Kasumi-1 (cell line): ENCODE data around the gene LRRC1.

Experiments
- DNase-seq, 2 experiments: peaks; one replicate each; lab custom pipeline; 2025; lab: John Stamatoyannopoulos, UW

Gene LRRC1

DNA sequence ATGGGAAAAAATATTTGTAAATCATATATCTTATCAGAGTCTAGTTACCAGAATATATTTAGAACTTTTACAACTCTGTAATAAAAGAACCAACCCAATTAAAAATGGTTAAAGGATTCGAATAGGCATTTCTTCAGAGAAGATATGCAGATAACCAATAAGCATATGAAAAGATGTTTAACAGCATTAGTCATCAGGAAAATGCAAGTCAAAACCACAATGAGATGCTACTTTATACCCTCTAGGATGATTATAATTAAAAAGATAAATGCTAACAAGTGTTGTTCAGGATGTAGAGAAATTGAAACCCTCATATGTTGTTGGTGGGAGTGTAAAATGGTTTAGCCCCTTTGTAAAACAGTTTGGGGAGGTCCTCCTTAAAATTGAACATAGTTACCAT is 94.1 kb downstream of the LRRC1 start:
- no peak for DNase-seq

- no peak for DNase-seq
Measured at GRCh38 chr6:53889365-53889764, 94.6 kb downstream of the LRRC1 start.

GRCh38 chr6:53892707-53893106 is 97.9 kb downstream of the LRRC1 start:
- DNase-seq, result no peak

GRCh38 chr6:53894091-53894490 is 99.3 kb downstream of the LRRC1 start:
- DNase-seq, result no peak

DNA sequence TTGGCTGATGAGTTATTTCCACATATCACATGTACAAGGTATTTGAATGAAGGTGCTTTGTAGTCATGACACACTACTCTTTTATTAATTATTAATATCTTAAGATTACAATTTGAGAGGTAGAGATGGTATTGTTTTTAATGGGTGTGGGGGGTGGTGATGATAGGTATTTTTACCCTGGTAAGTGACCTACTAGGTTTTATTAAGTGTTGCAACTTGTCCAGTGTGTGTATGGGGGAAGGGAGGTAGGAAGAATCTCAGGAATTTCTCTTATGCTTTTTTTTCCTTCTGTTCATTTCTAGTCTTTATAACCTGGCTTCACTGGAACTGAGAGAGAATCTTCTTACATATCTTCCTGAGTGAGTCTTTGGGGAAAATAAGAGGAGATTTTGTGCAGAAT is 101.4 kb downstream of the LRRC1 start:
- no peak for DNase-seq

- DNase-seq, result no peak
Measured at GRCh38 chr6:53898026-53898795, 103.4 kb downstream of the LRRC1 start.

GRCh38 chr6:53899512-53899911 is 104.7 kb downstream of the LRRC1 start:
- no peak for DNase-seq

GRCh38 chr6:53903357-53903756 is 108.6 kb downstream of the LRRC1 start:
- DNase-seq, result no peak

DNA sequence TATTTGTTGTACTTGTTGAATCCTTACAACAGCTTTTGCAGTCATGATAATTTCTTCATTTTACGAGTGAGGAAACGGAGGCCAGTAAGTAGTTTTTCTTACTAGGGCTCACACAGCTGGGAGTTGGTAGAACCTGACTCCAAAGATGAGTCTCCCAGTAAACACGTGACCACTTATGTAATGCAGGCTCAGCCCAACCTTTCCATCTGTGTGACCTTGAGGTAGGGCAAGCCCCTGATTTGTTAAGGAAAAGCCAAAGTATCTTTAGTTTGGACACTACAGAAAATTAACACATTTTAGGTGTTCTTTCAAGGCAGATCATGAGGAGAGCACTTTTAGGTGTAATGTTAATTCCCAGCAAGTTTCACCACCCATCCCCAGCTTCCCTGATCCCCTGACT is 111.3 kb downstream of the LRRC1 start:
- no peak for DNase-seq

- no peak for DNase-seq
Measured at GRCh38 chr6:53906842-53907241, 112.0 kb downstream of the LRRC1 start.

DNA sequence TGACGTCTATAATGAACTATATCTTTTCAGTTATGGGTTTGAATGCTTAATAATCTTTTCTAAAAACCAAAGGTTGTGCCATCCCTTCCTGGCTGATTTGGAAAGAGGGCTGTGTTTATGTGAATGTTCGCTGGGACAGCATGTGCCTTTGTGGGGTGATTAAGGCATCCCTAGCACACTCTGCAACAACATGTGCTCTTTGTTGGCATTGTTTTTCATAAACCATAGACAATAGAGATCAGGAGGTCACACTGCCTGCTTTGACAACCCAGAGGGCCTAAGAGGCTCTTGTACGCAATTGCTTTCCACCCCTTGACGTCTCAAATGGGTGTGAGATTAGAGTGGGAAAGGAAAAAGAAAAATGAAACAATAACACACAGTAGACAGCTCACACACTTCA is 116.0 kb downstream of the LRRC1 start:
- no peak for DNase-seq

- DNase-seq, result no peak
Measured at GRCh38 chr6:53912661-53913060, 117.9 kb downstream of the LRRC1 start.

GRCh38 chr6:53913286-53913685 is 118.5 kb downstream of the LRRC1 start:
- DNase-seq, result no peak

GRCh38 chr6:53915026-53915691 is 120.4 kb downstream of the LRRC1 start:
- no peak for DNase-seq

GRCh38 chr6:53916804-53917463 is 122.1 kb downstream of the LRRC1 start:
- no peak for DNase-seq

DNA sequence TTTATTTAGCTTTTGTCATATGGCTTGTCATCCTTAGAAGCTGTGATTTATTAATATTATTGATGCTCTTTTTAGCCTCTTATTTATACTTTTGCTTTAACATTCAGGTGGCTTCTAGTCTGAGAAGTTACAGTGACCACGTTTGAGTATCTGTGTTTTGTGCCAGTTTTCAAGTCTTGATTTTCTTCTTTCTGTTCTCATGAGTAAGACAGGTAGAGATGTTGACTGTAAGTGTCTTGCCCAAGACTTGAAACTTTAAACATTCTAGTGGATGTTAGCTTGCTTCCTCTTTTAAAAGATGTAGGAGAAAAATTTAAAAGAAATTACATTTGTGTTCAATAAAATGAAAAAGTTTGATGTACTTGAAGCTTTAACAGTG is 122.6 kb downstream of the LRRC1 start:
- no peak for DNase-seq

GRCh38 chr6:53918854-53919510 is 124.2 kb downstream of the LRRC1 start:
- no peak for DNase-seq

DNA sequence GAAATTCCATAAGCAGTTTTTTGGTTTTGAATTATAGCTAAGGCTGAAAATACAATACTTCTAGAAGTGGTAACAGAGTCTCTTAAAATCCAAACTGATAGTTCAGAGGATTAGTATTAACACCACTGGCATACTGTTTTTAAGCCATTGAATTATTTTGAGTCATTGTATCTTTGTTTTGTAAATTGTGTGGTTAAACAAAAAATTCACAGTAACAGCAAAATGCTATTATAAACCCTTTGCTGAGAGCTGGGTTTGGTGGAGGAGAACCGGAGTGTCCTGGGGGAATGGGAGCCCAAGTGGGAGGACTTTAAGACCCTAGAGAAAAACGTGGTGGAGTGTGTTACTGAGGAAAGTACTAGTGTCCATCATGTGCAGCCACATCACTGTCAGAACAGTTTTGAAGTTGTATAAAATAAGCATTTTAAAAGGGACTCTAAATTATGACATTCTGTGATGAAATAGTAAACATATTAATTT is 125.1 kb downstream of the LRRC1 start:
- DNase-seq, result no peak

GRCh38 chr6:53920881-53921280 is 126.1 kb downstream of the LRRC1 start:
- DNase-seq, result no peak

- no peak for DNase-seq
Measured at GRCh38 chr6:53921639-53922038, 126.8 kb downstream of the LRRC1 start.

GRCh38 chr6:53922539-53922981 is 127.8 kb downstream of the LRRC1 start:
- DNase-seq, result no peak

GRCh38 chr6:53924277-53924676 is 129.5 kb downstream of the LRRC1 start:
- no peak for DNase-seq
